Testis (tissue), 3 donors: ENCODE results near the gene ANKRD55. TPM values are rescaled to one million over a fixed set of nuclear protein-coding genes. Genes with fewer than 3 reads are reported as not detected.

Experiments used
- DNase-seq: peaks from one replicate; pipeline ENCODE4 v3.0.0-alpha.2; 2019
- H3K27ac ChIP-seq, 2 donors: fragments of 200-600 bp; sonication (generic); one replicate each; pipeline ENCODE4 v1.5.1; 2019
- H3K27me3 ChIP-seq: fragments of 200-600 bp; sonication (generic); one replicate; pipeline ENCODE4 v1.5.1; 2019
- H3K36me3 ChIP-seq: fragments of 200-600 bp; sonication (generic); one replicate; pipeline ENCODE4 v1.5.1; 2017; ENCODE audit warnings: low read depth; ENCODE audit errors: missing control alignments
- H3K4me1 ChIP-seq: fragments of 200-600 bp; sonication (generic); one replicate; pipeline ENCODE4 v1.5.1; 2019
- H3K4me3 ChIP-seq, 2 donors: fragments of 200-600 bp; sonication (generic); one replicate each; pipeline ENCODE4 v1.5.1; 2017 to 2019
- H3K9me3 ChIP-seq: fragments of 200-600 bp; sonication (generic); one replicate; pipeline ENCODE4 v1.5.1; 2017
- POLR2A ChIP-seq: fragments of 450-650 bp; IDR thresholded peaks from one replicate; pipeline ENCODE4 v1.6.1; 2017; ENCODE audit warnings: antibody characterized with exemption, mild to moderate bottlenecking, moderate library complexity
- WGBS, 2 donors: methylation state at CpG; one replicate each; pipeline ENCODE4 v1.1.5; 2018; 5-methylcytosine and 5-hydroxymethylcytosine counted together
- intact Hi-C: fragments of 100-400 bp; cut with DNase I; formaldehyde crosslinking; loops from one replicate; pipeline ENCODE4 v1.15.1; 2023; ENCODE audit warnings: low total_unique reads
- polyA plus RNA-seq: library from polyadenylated mRNA; stranded (reverse); fragments of 350-450 nt; fragmentation: Illumina TruSeq; extraction: RNeasy Lipid Tissue Mini Kit (QIAGEN cat#74804); gene quantifications from one replicate; pipeline ENCODE4 v1.2.3, GENCODE V29; 2014; ENCODE audit warnings: low read depth, low replicate concordance; ENCODE audit not compliant: insufficient read depth
- total RNA-seq, 2 donors: library from RNA; depleted of rRNA; stranded (reverse); fragments of >200 nt; gene quantifications; one replicate each; pipeline ENCODE4 v1.2.3, GENCODE V29; 2016
- TF ChIP-seq, protein P1 (sequence below), 3 experiments: fragments of 450-650 bp in 2 of 3; fragments of 200-600 bp in 1 of 3; sonication (generic) in 1 of 3; IDR thresholded peaks; one replicate each; pipeline ENCODE4 v1.5.1; 2016 to 2019; ENCODE audit warnings: antibody characterized with exemption in 3 of 3, mild to moderate bottlenecking in 2 of 3, moderate library complexity in 1 of 3

ANKRD55 gene
- total and polyA plus RNA-seq, 3 donors from 2014 or later = 6.1 to 28.1 (median 6.2) TPM

DNA sequence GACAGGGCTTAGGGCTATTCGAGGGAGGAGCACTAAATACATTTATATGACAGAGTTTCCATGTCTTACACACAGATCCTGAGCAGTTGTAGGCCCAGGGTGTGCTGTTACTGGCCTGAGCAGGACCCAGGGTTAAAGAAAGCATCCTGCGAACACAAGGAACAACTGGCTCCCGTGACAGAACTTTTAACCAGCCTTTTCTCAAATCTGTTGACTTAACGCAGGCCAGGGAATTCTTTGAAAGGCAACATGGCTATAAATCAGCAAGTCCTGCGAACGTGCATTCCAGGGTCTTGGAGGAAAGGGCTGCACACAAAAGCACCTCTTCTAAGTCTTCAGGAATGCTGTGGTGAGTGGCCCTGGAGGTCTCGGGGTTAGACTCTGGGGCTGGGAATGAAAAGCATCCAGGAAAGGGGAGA is 45.2 kb upstream of the ANKRD55 start:
- WGBS, 2 donors = 80 to 81% methylated on average over 7 of the region's 7 CpGs
- Histone ChIP-seq H3K36me3 (no peaks in the 10 kb centered on the region), H3K9me3 (no peaks in the 10 kb centered on the region), H3K4me1 (no peaks in the 10 kb centered on the region), H3K27ac (no peak overlapping the region), H3K27me3 (no peaks in the 10 kb centered on the region), H3K4me3 (no peak overlapping the region)
- no peak for DNase-seq
- intact Hi-C loops = no loop called here
- TF ChIP-seq POLR2A = no peak
- TF ChIP-seq, protein P1, sequence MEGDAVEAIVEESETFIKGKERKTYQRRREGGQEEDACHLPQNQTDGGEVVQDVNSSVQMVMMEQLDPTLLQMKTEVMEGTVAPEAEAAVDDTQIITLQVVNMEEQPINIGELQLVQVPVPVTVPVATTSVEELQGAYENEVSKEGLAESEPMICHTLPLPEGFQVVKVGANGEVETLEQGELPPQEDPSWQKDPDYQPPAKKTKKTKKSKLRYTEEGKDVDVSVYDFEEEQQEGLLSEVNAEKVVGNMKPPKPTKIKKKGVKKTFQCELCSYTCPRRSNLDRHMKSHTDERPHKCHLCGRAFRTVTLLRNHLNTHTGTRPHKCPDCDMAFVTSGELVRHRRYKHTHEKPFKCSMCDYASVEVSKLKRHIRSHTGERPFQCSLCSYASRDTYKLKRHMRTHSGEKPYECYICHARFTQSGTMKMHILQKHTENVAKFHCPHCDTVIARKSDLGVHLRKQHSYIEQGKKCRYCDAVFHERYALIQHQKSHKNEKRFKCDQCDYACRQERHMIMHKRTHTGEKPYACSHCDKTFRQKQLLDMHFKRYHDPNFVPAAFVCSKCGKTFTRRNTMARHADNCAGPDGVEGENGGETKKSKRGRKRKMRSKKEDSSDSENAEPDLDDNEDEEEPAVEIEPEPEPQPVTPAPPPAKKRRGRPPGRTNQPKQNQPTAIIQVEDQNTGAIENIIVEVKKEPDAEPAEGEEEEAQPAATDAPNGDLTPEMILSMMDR (IDR thresholded peaks at IDR 0.05) = no peak

DNA sequence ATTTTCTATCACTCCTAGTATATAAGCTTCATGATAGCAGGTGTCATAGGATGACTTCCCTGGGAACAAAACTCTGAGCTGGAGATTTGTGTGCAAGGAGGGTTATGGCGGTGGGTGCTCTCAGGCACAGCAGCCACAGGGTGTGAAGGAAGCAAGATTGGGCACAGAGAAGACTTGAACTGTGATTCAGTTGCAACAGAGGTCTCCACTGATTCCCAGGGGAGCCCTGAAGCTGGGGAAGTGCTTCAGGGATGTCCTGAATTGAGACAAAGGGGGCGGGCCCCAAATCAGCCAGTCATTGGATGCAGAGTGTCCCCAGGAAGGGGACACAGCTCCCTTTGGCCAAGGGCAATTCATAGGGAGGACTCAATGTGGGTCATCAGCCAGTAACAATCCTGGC is 44.4 kb upstream of the ANKRD55 start:
- WGBS, 2 donors = 86 to 94% methylated on average over 2 of the region's 2 CpGs

DNA sequence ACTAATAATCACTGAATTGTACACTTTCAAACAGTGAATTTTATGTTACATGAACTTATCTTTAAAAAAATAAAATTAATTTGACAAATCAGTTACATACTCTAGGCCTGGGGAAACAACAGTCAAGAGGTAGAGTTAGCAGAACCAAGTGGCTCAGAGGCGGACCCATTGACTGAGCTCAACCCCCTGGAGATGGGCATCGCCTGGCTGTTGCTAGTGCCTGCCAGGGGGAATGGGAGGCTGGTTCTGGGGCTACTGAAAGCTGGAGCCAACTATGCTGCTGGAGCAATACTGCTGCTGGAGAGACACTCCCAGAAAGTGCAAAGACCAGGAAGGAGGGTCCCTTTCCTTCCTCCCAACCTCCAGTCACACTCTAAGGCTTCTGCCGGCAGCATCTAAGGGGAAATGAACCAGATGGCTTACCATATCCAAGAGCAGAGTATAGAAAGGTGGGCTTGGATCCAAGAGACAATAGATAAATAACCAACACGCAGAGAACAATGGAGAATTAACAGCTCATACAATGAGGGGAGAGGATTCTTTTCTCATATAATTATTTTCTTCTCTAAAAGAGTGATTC is 40.3 kb upstream of the ANKRD55 start:
- Histone ChIP-seq H3K4me1 (no peaks in the 10 kb centered on the region), H3K27me3 (no peaks in the 10 kb centered on the region), H3K36me3 (no peaks in the 10 kb centered on the region), H3K27ac (no peak overlapping the region), H3K4me3 (no peak overlapping the region), H3K9me3 (no peaks in the 10 kb centered on the region)
- 83 to 84% methylated on average over 4 of the region's 4 CpGs for WGBS, 2 donors
- no peak for TF ChIP-seq POLR2A
- TF ChIP-seq, protein P1 (IDR thresholded peaks at IDR 0.05) = no peak
- no peak for DNase-seq
- intact Hi-C loops = no loop called here

More for the DNA sequence above, 44.4 kb upstream of the ANKRD55 start:
- Histone ChIP-seq H3K36me3 (no peaks in the 10 kb centered on the region), H3K4me1 (no peaks in the 10 kb centered on the region), H3K27ac (no peak overlapping the region), H3K4me3 (no peak overlapping the region), H3K9me3 (no peaks in the 10 kb centered on the region), H3K27me3 (no peaks in the 10 kb centered on the region)
- intact Hi-C loops = no loop called here
- TF ChIP-seq, protein P1 (IDR thresholded peaks at IDR 0.05) = no peak
- TF ChIP-seq POLR2A = no peak
- DNase-seq = no peak

DNA sequence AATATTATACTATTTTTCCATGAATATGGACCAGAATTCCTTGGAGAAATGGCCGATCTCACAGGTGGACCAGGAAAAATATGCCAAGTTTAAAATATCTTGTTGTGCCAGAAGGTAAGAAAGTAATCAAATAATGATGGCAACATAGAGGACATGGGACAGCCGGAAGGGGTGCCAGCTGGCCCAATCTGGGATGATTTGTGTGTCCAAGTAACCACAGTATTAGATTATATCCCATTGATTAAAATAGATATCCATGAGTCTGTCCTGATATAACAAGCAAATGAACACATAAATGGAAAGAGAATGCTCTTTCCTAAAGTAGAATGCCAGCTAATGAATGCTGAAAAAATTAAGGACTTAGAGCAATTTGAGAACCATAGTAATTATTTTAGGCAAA is 39.6 kb upstream of the ANKRD55 start:
- intact Hi-C loops = no loop called here
- TF ChIP-seq, protein P1 (IDR thresholded peaks at IDR 0.05) = no peak
- TF ChIP-seq POLR2A = no peak
- Histone ChIP-seq H3K9me3 (no peaks in the 10 kb centered on the region), H3K4me3 (no peak overlapping the region), H3K36me3 (no peaks in the 10 kb centered on the region), H3K27ac (no peak overlapping the region), H3K27me3 (no peaks in the 10 kb centered on the region), H3K4me1 (no peaks in the 10 kb centered on the region)
- no peak for DNase-seq
- 91 to 94% methylated on average over 2 of the region's 2 CpGs for WGBS, 2 donors
